ENCODE data around the gene QRFP. TPM values are rescaled to one million over a fixed set of nuclear protein-coding genes. Genes with fewer than 3 reads are reported as not detected.
A peak's percentile ranks its signal among the peaks of the same experiment; 100 is the strongest.

The QRFP gene, protein sequence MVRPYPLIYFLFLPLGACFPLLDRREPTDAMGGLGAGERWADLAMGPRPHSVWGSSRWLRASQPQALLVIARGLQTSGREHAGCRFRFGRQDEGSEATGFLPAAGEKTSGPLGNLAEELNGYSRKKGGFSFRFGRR
- not detected in 2 replicates for total RNA-seq

DNA sequence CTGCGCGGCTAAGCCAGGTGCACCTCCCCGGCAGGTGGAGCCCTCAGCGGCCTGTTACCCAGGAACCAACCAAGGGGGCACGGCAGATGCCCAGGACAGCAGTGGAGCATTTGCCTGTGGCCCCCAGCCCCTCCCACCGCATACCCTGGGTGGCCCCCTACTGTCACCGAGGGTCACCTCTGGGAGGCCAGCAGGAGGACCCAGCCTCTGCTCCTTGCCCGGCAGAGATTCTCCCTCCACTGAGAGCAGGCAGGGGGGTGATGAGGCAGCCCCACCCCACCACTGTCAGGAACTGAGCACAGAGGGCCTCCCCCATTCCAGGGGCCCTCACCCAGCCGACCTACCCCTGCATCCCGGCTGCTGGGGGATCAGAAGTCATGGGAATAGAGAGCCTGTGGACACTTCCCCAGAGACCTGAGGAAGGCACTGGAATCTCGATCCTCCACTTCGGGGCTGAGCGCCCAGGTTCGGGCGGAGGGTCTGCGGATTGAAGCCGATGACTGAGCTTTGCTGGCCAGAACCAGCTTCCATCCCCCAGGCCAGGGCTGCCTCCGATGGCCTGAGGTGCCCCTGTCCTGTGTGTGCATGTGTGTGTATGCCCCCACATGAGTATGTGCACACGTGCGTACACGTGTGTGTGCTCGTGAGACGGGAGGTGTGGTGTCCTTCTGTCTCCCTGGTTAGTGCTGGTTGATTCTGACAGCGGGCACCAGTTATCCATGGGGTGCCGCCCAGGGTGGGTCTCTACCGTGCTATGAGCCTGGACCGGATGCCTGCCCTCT, at the start of gene QRFP:
Gene QRFP (minus strand): TSS at position 580 of the 782 bp plus-strand sequence. CDS start 2,974 bp downstream, outside the sequence.
- TF ChIP-seq, protein P1, sequence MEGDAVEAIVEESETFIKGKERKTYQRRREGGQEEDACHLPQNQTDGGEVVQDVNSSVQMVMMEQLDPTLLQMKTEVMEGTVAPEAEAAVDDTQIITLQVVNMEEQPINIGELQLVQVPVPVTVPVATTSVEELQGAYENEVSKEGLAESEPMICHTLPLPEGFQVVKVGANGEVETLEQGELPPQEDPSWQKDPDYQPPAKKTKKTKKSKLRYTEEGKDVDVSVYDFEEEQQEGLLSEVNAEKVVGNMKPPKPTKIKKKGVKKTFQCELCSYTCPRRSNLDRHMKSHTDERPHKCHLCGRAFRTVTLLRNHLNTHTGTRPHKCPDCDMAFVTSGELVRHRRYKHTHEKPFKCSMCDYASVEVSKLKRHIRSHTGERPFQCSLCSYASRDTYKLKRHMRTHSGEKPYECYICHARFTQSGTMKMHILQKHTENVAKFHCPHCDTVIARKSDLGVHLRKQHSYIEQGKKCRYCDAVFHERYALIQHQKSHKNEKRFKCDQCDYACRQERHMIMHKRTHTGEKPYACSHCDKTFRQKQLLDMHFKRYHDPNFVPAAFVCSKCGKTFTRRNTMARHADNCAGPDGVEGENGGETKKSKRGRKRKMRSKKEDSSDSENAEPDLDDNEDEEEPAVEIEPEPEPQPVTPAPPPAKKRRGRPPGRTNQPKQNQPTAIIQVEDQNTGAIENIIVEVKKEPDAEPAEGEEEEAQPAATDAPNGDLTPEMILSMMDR (IDR thresholded peaks at IDR 0.05; ENCODE audit: extremely low read depth, low read depth, low read length), result no peak
- Histone ChIP-seq H3K36me3 (ENCODE audit: insufficient read depth, low read length) (peaks cover 23% of the 10 kb centered on the region), H3K79me2 (ENCODE audit: insufficient read depth, low read length) (peaks cover under 1% of the 10 kb centered on the region), H3K4me2 (ENCODE audit: insufficient read depth, low read length) (no peak within 1 kb of the TSS), H4K20me1 (ENCODE audit: insufficient read depth, low read length) (peaks cover 35% of the 10 kb centered on the region), H2AFZ (ENCODE audit: low read length) (no peak within 1 kb of the TSS), H3K9me3 (ENCODE audit: low read depth, low read length) (no peaks in the 10 kb centered on the region), H3K27me3 (ENCODE audit: insufficient read depth, low read length) (no peaks in the 10 kb centered on the region), H3K4me1 (ENCODE audit: insufficient read depth, low read length) (no peaks in the 10 kb centered on the region), H3K27ac (ENCODE audit: low read depth, low read length) (no peak within 1 kb of the TSS), H3K4me3 (ENCODE audit: insufficient read depth, low read length) (no peak within 1 kb of the TSS)
- peak; percentile 83 for DNase-seq (ENCODE audit: insufficient read length, low spot score, missing footprints)

DNA sequence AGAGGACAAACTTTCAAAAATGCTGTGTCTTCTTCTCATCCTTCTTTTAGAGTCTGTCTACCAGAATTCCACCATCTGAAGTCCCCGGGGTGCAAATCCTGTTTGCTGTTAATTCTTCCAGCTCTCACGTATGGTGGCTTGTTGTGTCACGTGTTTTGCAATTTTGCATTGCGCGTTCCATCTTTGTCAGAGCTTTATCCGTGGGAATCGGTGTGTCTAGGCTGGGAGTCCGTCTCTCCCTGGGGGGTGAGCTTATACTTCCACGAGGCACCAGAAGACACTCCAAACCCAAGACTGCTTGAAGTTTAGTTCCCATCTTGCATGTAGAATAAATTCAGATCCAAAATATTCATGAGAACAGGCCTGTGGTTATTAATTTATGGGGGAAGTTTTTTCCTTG, 48.6 kb upstream of the QRFP start:
- peak; percentile 56 for DNase-seq (ENCODE audit: insufficient read length, low spot score, missing footprints)
- Histone ChIP-seq H3K4me2 (ENCODE audit: insufficient read depth, low read length) (no peak overlapping the region), H3K9me3 (ENCODE audit: low read depth, low read length) (peaks cover 4% of the 10 kb centered on the region), H3K4me1 (ENCODE audit: insufficient read depth, low read length) (no peaks in the 10 kb centered on the region), H3K36me3 (ENCODE audit: insufficient read depth, low read length) (no peaks in the 10 kb centered on the region), H3K4me3 (ENCODE audit: insufficient read depth, low read length) (no peak overlapping the region), H4K20me1 (ENCODE audit: insufficient read depth, low read length) (peaks cover 5% of the 10 kb centered on the region), H3K27ac (ENCODE audit: low read depth, low read length) (no peak overlapping the region), H3K79me2 (ENCODE audit: insufficient read depth, low read length) (no peaks in the 10 kb centered on the region), H3K27me3 (ENCODE audit: insufficient read depth, low read length) (peaks cover 40% of the 10 kb centered on the region), H2AFZ (ENCODE audit: low read length) (no peak overlapping the region)
- TF ChIP-seq, protein P1 (IDR thresholded peaks at IDR 0.05; ENCODE audit: extremely low read depth, low read depth, low read length), result no peak

DNA sequence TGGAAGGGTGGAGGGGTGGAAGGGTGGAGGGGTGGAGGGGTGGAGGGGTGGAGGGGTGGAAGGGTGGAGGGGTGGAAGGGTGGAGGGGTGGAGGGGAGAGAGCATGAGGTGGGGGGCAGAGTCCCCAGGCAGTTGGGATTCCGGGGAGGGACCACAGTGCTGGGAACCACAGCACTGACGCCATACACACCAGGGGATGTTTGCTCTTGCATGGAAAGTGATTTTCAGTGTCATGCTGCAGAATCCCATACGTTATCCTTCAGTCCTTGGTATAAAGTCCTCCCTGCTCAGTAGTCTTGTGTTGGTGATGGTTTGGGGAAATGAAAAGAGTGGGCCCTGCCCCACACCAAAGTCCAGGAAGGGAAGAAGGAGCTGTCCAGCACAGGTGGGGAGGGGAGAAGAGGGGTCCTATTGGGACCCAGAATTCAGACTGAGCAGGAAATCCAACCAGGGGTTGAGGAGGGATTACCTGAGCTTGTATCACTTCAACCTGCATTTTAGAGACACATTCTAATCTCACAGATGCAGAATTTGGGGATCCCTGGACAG, 48.0 kb upstream of the QRFP start:
- TF ChIP-seq, protein P1 (IDR thresholded peaks at IDR 0.05; ENCODE audit: extremely low read depth, low read depth, low read length), result no peak

DNA sequence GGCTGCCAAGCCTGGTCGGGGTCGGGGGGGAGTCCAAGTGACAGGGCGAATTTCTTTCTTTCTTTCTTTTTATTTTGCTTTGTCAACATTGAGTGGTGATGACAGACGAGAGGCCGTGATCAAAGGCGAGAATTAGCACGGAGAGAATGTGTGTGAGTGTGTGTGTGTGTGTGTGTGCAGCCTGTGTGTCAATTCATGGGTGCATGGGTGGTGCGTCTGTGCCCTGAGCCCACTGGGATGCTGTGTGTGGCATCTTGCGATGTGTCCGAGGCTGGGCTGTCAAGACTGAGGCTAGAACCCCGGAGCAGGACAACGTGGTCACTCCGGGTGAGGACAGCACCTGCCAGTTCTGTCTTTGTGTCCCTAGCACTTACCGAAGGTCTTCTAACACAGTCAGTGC, 47.2 kb upstream of the QRFP start:
- Histone ChIP-seq H3K27ac (ENCODE audit: low read depth, low read length) (no peak overlapping the region), H3K27me3 (ENCODE audit: insufficient read depth, low read length) (peaks cover 44% of the 10 kb centered on the region)
- TF ChIP-seq, protein P1 (IDR thresholded peaks at IDR 0.05; ENCODE audit: extremely low read depth, low read depth, low read length), result no peak

More for the DNA sequence above, 48.0 kb upstream of the QRFP start:
- Histone ChIP-seq H3K4me2 (ENCODE audit: insufficient read depth, low read length) (no peak overlapping the region), H3K36me3 (ENCODE audit: insufficient read depth, low read length) (no peaks in the 10 kb centered on the region), H3K27me3 (ENCODE audit: insufficient read depth, low read length) (peaks cover 44% of the 10 kb centered on the region), H3K9me3 (ENCODE audit: low read depth, low read length) (peaks cover under 1% of the 10 kb centered on the region), H3K27ac (ENCODE audit: low read depth, low read length) (no peak overlapping the region), H3K79me2 (ENCODE audit: insufficient read depth, low read length) (no peaks in the 10 kb centered on the region), H3K4me1 (ENCODE audit: insufficient read depth, low read length) (no peaks in the 10 kb centered on the region), H4K20me1 (ENCODE audit: insufficient read depth, low read length) (peaks cover 5% of the 10 kb centered on the region), H3K4me3 (ENCODE audit: insufficient read depth, low read length) (no peak overlapping the region), H2AFZ (ENCODE audit: low read length) (no peak overlapping the region)
- DNase-seq (ENCODE audit: insufficient read length, low spot score, missing footprints), result peak; percentile 48

More for the DNA sequence above, 47.2 kb upstream of the QRFP start:
- Histone ChIP-seq H2AFZ (ENCODE audit: low read length) (no peak overlapping the region), H3K79me2 (ENCODE audit: insufficient read depth, low read length) (no peaks in the 10 kb centered on the region), H3K4me1 (ENCODE audit: insufficient read depth, low read length) (no peaks in the 10 kb centered on the region), H3K36me3 (ENCODE audit: insufficient read depth, low read length) (no peaks in the 10 kb centered on the region), H3K4me3 (ENCODE audit: insufficient read depth, low read length) (no peak overlapping the region), H3K4me2 (ENCODE audit: insufficient read depth, low read length) (no peak overlapping the region), H3K9me3 (ENCODE audit: low read depth, low read length) (no peaks in the 10 kb centered on the region), H4K20me1 (ENCODE audit: insufficient read depth, low read length) (peaks cover 5% of the 10 kb centered on the region)
- peak; percentile 62 for DNase-seq (ENCODE audit: insufficient read length, low spot score, missing footprints)

All from osteoblast (primary cell).